WTC11 (cell line): ENCODE results near the gene SLC41A3.

Experiments used
- JUN ChIP-seq: sonication (generic); formaldehyde crosslinking; IDR thresholded peaks from 2 replicates; pipeline ENCODE4 v1.8.0; 2023; ENCODE audit warnings: mild to moderate bottlenecking, missing genetic modification reagents
- RELA ChIP-seq: sonication (generic); formaldehyde crosslinking; IDR thresholded peaks from 2 replicates; pipeline ENCODE4 v1.8.1; 2022; ENCODE audit warnings: missing genetic modification reagents, mild to moderate bottlenecking, borderline replicate concordance
- TCF7 ChIP-seq: sonication (generic); formaldehyde crosslinking; IDR thresholded peaks from 2 replicates; pipeline ENCODE4 v1.8.0; 2022; ENCODE audit warnings: mild to moderate bottlenecking, low read depth, missing genetic modification reagents, moderate library complexity
- ZBTB21 ChIP-seq: sonication (generic); formaldehyde crosslinking; IDR thresholded peaks from 2 replicates; pipeline ENCODE4 v1.8.1; 2023; ENCODE audit warnings: mild to moderate bottlenecking, missing genetic modification reagents, borderline replicate concordance
- TF ChIP-seq, protein P1 (sequence below): fragments of 200-600 bp; IDR thresholded peaks from 2 replicates; pipeline ENCODE4 v1.8.0; 2022; ENCODE audit warnings: antibody characterized with exemption
- TF ChIP-seq, protein P2 (sequence below): fragments of 250-450 bp; sonication (Bioruptor Pico); IDR thresholded peaks from 2 replicates; pipeline ENCODE4 v1.9.0; 2021; ENCODE audit warnings: mild to moderate bottlenecking
- TF ChIP-seq, protein P3 (sequence below): fragments of 250-450 bp; sonication (Bioruptor Pico); IDR thresholded peaks from 2 replicates; pipeline ENCODE4 v1.9.0; 2021; ENCODE audit warnings: mild to moderate bottlenecking
- TF ChIP-seq, protein P4 (sequence below): sonication (generic); formaldehyde crosslinking; IDR thresholded peaks from 2 replicates; pipeline ENCODE4 v1.8.0; 2022; ENCODE audit warnings: mild to moderate bottlenecking, missing genetic modification reagents
- TF ChIP-seq, protein P5 (sequence below): sonication (generic); formaldehyde crosslinking; IDR thresholded peaks from 2 replicates; pipeline ENCODE4 v1.8.1; 2022; ENCODE audit warnings: low read depth, mild to moderate bottlenecking, moderate library complexity, missing genetic modification reagents, borderline replicate concordance
- TF ChIP-seq, protein P6 (sequence below): sonication (generic); formaldehyde crosslinking; IDR thresholded peaks from 2 replicates; pipeline ENCODE4 v1.8.0; 2022; ENCODE audit warnings: missing genetic modification reagents

DNA sequence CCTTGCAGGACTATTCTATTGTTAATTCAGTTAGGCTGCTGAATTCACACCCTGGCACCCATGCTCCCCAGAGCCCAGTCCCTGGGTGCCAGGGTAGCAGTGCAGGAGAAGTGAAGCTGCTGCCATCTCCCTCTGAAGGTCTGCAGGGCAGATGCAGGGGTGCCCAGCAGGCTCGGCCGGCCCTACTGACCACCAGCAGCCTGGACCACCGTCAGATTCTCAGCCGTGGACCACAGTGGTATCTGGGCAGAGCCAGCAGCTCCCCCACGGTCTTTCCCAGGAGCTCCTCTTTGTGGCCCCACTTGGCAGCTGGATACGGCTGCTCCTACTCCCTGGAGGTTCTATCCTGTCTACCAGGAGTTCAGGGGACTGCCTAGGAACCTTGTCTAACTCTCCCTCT is 49.7 kb upstream of the SLC41A3 start:
- TF ChIP-seq TCF7 (CRISPR knock-in tag) (no peak), ZBTB21 (CRISPR knock-in tag) (no peak), JUN (CRISPR knock-in tag) (no peak), RELA (CRISPR knock-in tag) (no peak)
- TF ChIP-seq, protein P1, sequence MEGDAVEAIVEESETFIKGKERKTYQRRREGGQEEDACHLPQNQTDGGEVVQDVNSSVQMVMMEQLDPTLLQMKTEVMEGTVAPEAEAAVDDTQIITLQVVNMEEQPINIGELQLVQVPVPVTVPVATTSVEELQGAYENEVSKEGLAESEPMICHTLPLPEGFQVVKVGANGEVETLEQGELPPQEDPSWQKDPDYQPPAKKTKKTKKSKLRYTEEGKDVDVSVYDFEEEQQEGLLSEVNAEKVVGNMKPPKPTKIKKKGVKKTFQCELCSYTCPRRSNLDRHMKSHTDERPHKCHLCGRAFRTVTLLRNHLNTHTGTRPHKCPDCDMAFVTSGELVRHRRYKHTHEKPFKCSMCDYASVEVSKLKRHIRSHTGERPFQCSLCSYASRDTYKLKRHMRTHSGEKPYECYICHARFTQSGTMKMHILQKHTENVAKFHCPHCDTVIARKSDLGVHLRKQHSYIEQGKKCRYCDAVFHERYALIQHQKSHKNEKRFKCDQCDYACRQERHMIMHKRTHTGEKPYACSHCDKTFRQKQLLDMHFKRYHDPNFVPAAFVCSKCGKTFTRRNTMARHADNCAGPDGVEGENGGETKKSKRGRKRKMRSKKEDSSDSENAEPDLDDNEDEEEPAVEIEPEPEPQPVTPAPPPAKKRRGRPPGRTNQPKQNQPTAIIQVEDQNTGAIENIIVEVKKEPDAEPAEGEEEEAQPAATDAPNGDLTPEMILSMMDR = no peak
- TF ChIP-seq, protein P2, sequence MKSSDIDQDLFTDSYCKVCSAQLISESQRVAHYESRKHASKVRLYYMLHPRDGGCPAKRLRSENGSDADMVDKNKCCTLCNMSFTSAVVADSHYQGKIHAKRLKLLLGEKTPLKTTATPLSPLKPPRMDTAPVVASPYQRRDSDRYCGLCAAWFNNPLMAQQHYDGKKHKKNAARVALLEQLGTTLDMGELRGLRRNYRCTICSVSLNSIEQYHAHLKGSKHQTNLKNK (CRISPR knock-in tag) = no peak
- TF ChIP-seq, protein P3, sequence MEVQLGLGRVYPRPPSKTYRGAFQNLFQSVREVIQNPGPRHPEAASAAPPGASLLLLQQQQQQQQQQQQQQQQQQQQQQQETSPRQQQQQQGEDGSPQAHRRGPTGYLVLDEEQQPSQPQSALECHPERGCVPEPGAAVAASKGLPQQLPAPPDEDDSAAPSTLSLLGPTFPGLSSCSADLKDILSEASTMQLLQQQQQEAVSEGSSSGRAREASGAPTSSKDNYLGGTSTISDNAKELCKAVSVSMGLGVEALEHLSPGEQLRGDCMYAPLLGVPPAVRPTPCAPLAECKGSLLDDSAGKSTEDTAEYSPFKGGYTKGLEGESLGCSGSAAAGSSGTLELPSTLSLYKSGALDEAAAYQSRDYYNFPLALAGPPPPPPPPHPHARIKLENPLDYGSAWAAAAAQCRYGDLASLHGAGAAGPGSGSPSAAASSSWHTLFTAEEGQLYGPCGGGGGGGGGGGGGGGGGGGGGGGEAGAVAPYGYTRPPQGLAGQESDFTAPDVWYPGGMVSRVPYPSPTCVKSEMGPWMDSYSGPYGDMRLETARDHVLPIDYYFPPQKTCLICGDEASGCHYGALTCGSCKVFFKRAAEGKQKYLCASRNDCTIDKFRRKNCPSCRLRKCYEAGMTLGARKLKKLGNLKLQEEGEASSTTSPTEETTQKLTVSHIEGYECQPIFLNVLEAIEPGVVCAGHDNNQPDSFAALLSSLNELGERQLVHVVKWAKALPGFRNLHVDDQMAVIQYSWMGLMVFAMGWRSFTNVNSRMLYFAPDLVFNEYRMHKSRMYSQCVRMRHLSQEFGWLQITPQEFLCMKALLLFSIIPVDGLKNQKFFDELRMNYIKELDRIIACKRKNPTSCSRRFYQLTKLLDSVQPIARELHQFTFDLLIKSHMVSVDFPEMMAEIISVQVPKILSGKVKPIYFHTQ (CRISPR knock-in tag) = no peak
- TF ChIP-seq, protein P4, sequence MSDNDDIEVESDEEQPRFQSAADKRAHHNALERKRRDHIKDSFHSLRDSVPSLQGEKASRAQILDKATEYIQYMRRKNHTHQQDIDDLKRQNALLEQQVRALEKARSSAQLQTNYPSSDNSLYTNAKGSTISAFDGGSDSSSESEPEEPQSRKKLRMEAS (CRISPR knock-in tag) = no peak
- TF ChIP-seq, protein P5, sequence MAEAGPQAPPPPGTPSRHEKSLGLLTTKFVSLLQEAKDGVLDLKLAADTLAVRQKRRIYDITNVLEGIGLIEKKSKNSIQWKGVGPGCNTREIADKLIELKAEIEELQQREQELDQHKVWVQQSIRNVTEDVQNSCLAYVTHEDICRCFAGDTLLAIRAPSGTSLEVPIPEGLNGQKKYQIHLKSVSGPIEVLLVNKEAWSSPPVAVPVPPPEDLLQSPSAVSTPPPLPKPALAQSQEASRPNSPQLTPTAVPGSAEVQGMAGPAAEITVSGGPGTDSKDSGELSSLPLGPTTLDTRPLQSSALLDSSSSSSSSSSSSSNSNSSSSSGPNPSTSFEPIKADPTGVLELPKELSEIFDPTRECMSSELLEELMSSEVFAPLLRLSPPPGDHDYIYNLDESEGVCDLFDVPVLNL (CRISPR knock-in tag) = no peak
- TF ChIP-seq, protein P6, sequence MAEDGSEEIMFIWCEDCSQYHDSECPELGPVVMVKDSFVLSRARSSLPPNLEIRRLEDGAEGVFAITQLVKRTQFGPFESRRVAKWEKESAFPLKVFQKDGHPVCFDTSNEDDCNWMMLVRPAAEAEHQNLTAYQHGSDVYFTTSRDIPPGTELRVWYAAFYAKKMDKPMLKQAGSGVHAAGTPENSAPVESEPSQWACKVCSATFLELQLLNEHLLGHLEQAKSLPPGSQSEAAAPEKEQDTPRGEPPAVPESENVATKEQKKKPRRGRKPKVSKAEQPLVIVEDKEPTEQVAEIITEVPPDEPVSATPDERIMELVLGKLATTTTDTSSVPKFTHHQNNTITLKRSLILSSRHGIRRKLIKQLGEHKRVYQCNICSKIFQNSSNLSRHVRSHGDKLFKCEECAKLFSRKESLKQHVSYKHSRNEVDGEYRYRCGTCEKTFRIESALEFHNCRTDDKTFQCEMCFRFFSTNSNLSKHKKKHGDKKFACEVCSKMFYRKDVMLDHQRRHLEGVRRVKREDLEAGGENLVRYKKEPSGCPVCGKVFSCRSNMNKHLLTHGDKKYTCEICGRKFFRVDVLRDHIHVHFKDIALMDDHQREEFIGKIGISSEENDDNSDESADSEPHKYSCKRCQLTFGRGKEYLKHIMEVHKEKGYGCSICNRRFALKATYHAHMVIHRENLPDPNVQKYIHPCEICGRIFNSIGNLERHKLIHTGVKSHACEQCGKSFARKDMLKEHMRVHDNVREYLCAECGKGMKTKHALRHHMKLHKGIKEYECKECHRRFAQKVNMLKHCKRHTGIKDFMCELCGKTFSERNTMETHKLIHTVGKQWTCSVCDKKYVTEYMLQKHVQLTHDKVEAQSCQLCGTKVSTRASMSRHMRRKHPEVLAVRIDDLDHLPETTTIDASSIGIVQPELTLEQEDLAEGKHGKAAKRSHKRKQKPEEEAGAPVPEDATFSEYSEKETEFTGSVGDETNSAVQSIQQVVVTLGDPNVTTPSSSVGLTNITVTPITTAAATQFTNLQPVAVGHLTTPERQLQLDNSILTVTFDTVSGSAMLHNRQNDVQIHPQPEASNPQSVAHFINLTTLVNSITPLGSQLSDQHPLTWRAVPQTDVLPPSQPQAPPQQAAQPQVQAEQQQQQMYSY (CRISPR knock-in tag) = no peak
